Keratinocyte (primary cell): ENCODE results near the gene SLC10A3. TPM values are rescaled to one million over a fixed set of nuclear protein-coding genes. Genes with fewer than 3 reads are reported as not detected.

Source experiments
- DNase-seq: peaks from one replicate; pipeline ENCODE4 v3.0.0-alpha.2; 2011; ENCODE audit warnings: low read depth, missing footprints, low spot score
- FAIRE-seq: peaks from 2 replicates; lab custom pipeline; 2011; peaks lifted over from hg19 to GRCh38; lab: Jason Lieb, UNC
- H2AFZ ChIP-seq: 2 replicates; pipeline ENCODE4 v1.6.0; 2012; ENCODE audit warnings: low read length, control low read depth, inconsistent platforms; ENCODE audit not compliant: control insufficient read depth
- H3K27ac ChIP-seq: 2 replicates; pipeline ENCODE4 v1.5.1; 2011; ENCODE audit warnings: low read length; ENCODE audit not compliant: control insufficient read depth, insufficient read depth
- H3K27me3 ChIP-seq: 3 replicates; pipeline ENCODE4 v1.6.0; 2011; ENCODE audit warnings: low read length; ENCODE audit not compliant: control insufficient read depth, insufficient read depth; ENCODE audit errors: extremely low read depth
- H3K36me3 ChIP-seq, 2 experiments: 2 replicates in 1 of 2; 3 replicates in 1 of 2; pipeline ENCODE4 v1.5.1; 2011; ENCODE audit warnings: low read length in 2 of 2, mild to moderate bottlenecking in 1 of 2; ENCODE audit not compliant: control insufficient read depth in 2 of 2, insufficient read depth in 2 of 2; ENCODE audit errors: extremely low read depth in 1 of 2
- H3K4me1 ChIP-seq: 3 replicates; pipeline ENCODE4 v1.5.1; 2011; ENCODE audit warnings: low read length; ENCODE audit not compliant: control insufficient read depth, insufficient read depth; ENCODE audit errors: extremely low read depth
- H3K4me2 ChIP-seq: 3 replicates; pipeline ENCODE4 v1.6.0; 2011; ENCODE audit warnings: low read depth, low read length; ENCODE audit not compliant: control insufficient read depth, insufficient read depth; ENCODE audit errors: extremely low read depth
- H3K4me3 ChIP-seq, 3 experiments: fragments of 200-600 bp in 1 of 3; sonication (generic) in 1 of 3; 2 replicates in 2 of 3; 3 replicates in 1 of 3; pipeline ENCODE4 v1.5.1; 2011 to 2016; ENCODE audit warnings: low read length in 3 of 3, mild to moderate bottlenecking in 3 of 3, control low read depth in 2 of 3, inconsistent platforms in 1 of 3, low read depth in 1 of 3, mixed read lengths in 1 of 3, mixed run types in 1 of 3, moderate library complexity in 1 of 3; ENCODE audit not compliant: control insufficient read depth in 2 of 3, insufficient read depth in 2 of 3; ENCODE audit errors: extremely low read depth in 1 of 3
- H3K79me2 ChIP-seq: 2 replicates; pipeline ENCODE4 v1.6.0; 2012; ENCODE audit warnings: low read length; ENCODE audit not compliant: control insufficient read depth, insufficient read depth
- H3K9ac ChIP-seq: 3 replicates; pipeline ENCODE4 v1.6.0; 2011; ENCODE audit warnings: low read length; ENCODE audit not compliant: control insufficient read depth, insufficient read depth; ENCODE audit errors: extremely low read depth
- H3K9me1 ChIP-seq: 3 replicates; pipeline ENCODE4 v1.6.0; 2011; ENCODE audit warnings: low read length; ENCODE audit not compliant: control insufficient read depth, insufficient read depth; ENCODE audit errors: extremely low read depth
- H3K9me3 ChIP-seq: 2 replicates; pipeline ENCODE4 v1.5.1; 2012; ENCODE audit warnings: low read depth, low read length; ENCODE audit not compliant: control insufficient read depth
- H4K20me1 ChIP-seq: 3 replicates; pipeline ENCODE4 v1.6.0; 2011; ENCODE audit warnings: low read length; ENCODE audit not compliant: control insufficient read depth, insufficient read depth; ENCODE audit errors: extremely low read depth
- CTCF ChIP-seq, 3 experiments: IDR thresholded peaks in 1 of 3; conservative IDR thresholded peaks in 1 of 3; optimal IDR thresholded peaks in 1 of 3; 2 replicates in 2 of 3; 3 replicates in 1 of 3; pipeline versions ENCODE3 to v1.5.1; 2011; ENCODE audit warnings: low read length in 3 of 3, mild to moderate bottlenecking in 3 of 3, moderate library complexity in 2 of 3, control low read depth in 1 of 3, inconsistent platforms in 1 of 3; ENCODE audit not compliant: insufficient read depth in 2 of 3; ENCODE audit errors: extremely low read depth in 1 of 3
- EZH2 ChIP-seq: IDR thresholded peaks from one replicate; pipeline ENCODE4 v1.6.1; 2012; ENCODE audit warnings: inconsistent platforms, mild to moderate bottlenecking, low read length, moderate library complexity
- dilution Hi-C: fragments of 300-500 bp; cut with MboI; formaldehyde crosslinking; loops from one replicate; pipeline ENCODE4 v1.7.0; 2020; ENCODE audit warnings: low sequenced_read_pairs; ENCODE audit not compliant: extremely low pct_ligation_motif_present
- polyA plus RNA-seq, 5 experiments: library from polyadenylated mRNA; depleted of rRNA in 3 of 5; stranded (reverse) in 3 of 5; stranded (forward) in 1 of 5; unstranded in 1 of 5; fragments of >200 nt; gene quantifications; 1 replicate in 1 of 5; 2 replicates in 3 of 5; 3 replicates in 1 of 5; pipeline versions ENCODE4 v1.2.1 to v1.2.3, GENCODE V29; 2011 to 2012; ENCODE audit warnings: missing spikeins in 2 of 5, low read depth in 1 of 5, low replicate concordance in 1 of 5

Gene SLC10A3
- polyA plus RNA-seq, 1 donor (not counting 4 experiments of a cell fraction or from before 2014, with no cell fraction given) = 8.1 TPM

DNA sequence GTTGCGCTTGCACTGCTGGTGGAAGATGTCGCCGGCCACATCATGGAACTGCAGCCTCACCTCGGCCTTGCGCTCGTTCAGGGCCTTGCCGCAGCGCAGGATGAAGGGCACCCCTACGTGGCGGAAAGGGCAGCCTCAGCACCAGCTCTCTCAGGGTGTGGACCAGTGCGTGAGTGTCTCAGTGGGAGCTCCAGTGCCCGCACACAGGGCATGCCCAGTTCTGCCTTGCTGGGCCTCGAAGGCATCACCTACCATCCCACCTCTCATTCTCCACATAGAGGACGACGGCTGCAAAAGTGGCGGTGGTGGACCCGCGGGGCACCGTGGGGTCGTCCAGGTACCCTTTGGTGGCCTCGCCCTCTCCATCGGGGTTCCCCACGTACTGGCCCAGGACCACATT lies 42.3 kb upstream of the SLC10A3 start:
- FAIRE-seq (no peak), DNase-seq (no peak)
- Histone ChIP-seq H3K27me3 (no peaks in the 10 kb centered on the region), H3K4me3 (no peak overlapping the region), H3K4me1 (no peaks in the 10 kb centered on the region), H3K9me3 (no peaks in the 10 kb centered on the region), H3K9me1 (no peaks in the 10 kb centered on the region), H3K27ac (no peak overlapping the region), H3K9ac (no peak overlapping the region), H3K4me2 (no peak overlapping the region), H2AFZ (no peak overlapping the region), H3K36me3 (peaks cover 10 to 13% of the 10 kb centered on the region in 2 experiments), H3K79me2 (no peaks in the 10 kb centered on the region), H4K20me1 (no peaks in the 10 kb centered on the region)
- TF ChIP-seq EZH2 (no peak), CTCF (optimal IDR thresholded peaks at IDR 0.05 in 1 of 3, IDR thresholded peaks at IDR 0.05 in 1 of 3, conservative IDR thresholded peaks at IDR 0.05 in 1 of 3; ENCODE audit: extremely low read depth in 1 of 3, insufficient read depth in 2 of 3, low read length in 3 of 3) (no peak)
- dilution Hi-C loops = no loop called here

GRCh38 chrX:154531626-154532025 lies 41.2 kb upstream of the SLC10A3 start:
- no peak for FAIRE-seq
- H3K27me3 ChIP-seq = no peaks in the 10 kb centered on the region
- no peaks in the 10 kb centered on the region for H3K9me1 ChIP-seq
- DNase-seq = no peak
- no peaks in the 10 kb centered on the region for H3K79me2 ChIP-seq
- H3K9ac ChIP-seq = no peak overlapping the region
- no peak overlapping the region for H3K27ac ChIP-seq
- dilution Hi-C loops = no loop called here
- peaks cover 9% of the 10 kb centered on the region for H3K4me1 ChIP-seq
- no peaks in the 10 kb centered on the region for H3K9me3 ChIP-seq
- H3K36me3 ChIP-seq = peaks cover 10 to 13% of the 10 kb centered on the region in 2 experiments
- H3K4me3 ChIP-seq = no peak overlapping the region
- no peak for TF ChIP-seq EZH2
- no peaks in the 10 kb centered on the region for H4K20me1 ChIP-seq
- no peak overlapping the region for H3K4me2 ChIP-seq
- no peak overlapping the region for H2AFZ ChIP-seq

DNA sequence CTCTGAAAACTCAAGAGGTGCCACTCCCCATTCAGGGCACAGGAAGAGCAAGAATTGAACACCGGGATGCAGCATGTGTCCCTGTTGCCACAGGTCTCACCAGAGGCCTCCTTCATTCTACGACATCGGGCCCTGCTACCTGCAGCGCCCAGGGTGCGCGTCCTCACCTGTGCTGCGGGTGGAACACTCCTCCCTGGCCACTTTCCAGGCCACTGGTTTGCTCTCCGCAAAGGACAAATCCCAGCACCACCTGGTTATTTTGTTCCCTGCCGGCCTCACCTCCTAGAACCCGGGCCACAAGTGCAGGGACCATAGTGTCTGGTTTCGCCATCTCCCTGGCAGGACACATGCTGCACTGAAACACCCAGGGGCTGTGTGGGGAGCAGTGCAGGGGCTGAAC lies 39.9 kb upstream of the SLC10A3 start:
- H3K4me3 ChIP-seq = no peak overlapping the region
- peaks cover 8 to 13% of the 10 kb centered on the region in 2 experiments for H3K36me3 ChIP-seq
- H3K79me2 ChIP-seq = no peaks in the 10 kb centered on the region
- no peaks in the 10 kb centered on the region for H4K20me1 ChIP-seq
- dilution Hi-C loops = no loop called here
- TF ChIP-seq EZH2 (no peak), CTCF (optimal IDR thresholded peaks at IDR 0.05 in 1 of 3, IDR thresholded peaks at IDR 0.05 in 1 of 3, conservative IDR thresholded peaks at IDR 0.05 in 1 of 3; ENCODE audit: extremely low read depth in 1 of 3, insufficient read depth in 2 of 3, low read length in 3 of 3) (no peak)
- no peak overlapping the region for H3K4me2 ChIP-seq
- no peak overlapping the region for H3K9ac ChIP-seq
- H2AFZ ChIP-seq = no peak overlapping the region
- H3K9me3 ChIP-seq = no peaks in the 10 kb centered on the region
- DNase-seq = no peak
- no peaks in the 10 kb centered on the region for H3K27me3 ChIP-seq
- H3K4me1 ChIP-seq = peaks cover 20% of the 10 kb centered on the region
- H3K27ac ChIP-seq = no peak overlapping the region
- no peak for FAIRE-seq
- no peaks in the 10 kb centered on the region for H3K9me1 ChIP-seq
